ENCODE measurements around the gene IGSF23.

DNA sequence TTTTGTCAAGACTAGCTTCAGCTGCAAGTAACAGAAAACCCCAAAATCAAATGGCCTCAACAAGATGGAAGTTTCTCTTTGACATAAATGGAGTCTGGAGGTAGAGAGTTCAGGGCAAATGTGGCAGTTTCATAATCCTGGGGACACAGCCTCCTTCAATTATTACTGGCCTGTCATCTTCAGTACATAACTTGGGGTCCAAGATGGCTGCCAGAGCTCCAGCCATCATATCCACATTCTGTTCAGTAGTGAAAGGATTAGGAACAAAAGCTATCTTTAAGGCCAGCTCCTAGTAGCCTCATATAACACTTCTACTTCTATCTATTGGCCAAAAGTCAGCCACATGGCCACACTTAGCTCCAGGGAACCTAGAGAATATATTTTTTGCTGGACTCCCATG is 15.0 kb upstream of the IGSF23 start:
- TF ChIP-seq, protein P1, sequence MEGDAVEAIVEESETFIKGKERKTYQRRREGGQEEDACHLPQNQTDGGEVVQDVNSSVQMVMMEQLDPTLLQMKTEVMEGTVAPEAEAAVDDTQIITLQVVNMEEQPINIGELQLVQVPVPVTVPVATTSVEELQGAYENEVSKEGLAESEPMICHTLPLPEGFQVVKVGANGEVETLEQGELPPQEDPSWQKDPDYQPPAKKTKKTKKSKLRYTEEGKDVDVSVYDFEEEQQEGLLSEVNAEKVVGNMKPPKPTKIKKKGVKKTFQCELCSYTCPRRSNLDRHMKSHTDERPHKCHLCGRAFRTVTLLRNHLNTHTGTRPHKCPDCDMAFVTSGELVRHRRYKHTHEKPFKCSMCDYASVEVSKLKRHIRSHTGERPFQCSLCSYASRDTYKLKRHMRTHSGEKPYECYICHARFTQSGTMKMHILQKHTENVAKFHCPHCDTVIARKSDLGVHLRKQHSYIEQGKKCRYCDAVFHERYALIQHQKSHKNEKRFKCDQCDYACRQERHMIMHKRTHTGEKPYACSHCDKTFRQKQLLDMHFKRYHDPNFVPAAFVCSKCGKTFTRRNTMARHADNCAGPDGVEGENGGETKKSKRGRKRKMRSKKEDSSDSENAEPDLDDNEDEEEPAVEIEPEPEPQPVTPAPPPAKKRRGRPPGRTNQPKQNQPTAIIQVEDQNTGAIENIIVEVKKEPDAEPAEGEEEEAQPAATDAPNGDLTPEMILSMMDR (IDR thresholded peaks at IDR 0.05), result no peak
- no peak for TF ChIP-seq ZFX (IDR thresholded peaks at IDR 0.05; ENCODE audit: borderline replicate concordance)
